Measurements from ENCODE around the gene OR10D3. TPM values are rescaled to one million over a fixed set of nuclear protein-coding genes. Genes with fewer than 3 reads are reported as not detected.

Gene OR10D3
- total and polyA plus RNA-seq, 4 donors, result not detected

DNA sequence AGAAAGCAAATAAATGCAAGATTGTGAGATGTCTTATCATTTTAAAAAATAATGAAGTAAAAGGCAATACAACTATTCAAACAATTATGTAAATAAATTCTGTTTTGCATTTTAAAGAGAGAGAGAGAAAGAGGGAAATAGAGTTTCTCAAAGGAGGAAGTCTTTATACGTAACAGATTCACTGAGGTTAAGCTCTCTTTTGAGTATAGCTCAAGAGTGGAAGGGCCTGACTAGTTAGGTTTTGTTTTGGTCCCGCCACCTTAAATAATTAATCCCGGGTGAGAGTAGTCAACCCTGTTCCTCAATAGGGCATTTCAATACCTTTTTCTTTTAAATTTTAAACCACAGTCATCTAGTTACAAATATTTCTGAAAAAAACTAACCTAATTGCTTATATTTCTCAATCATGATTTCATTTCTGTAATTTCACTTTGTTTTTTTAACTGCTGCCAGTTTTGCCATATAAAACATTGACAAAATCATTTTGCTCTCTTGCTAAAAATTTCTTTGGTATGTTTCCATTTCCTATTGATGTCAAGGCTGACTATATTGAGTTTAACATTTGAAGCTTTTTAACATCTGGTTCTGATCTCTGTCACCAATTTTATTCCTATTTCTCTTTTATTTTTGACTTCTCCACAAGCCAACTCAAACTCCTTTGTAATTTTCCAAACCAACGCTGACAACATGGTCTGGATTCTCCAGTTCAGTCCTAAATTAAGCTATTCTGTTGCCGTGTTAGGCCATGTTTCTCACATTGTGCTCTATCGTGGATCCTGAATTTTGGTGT, 10.3 kb downstream of the OR10D3 start:
- WGBS, result 72% methylated on average over 6 of the region's 6 CpGs
- no peak for DNase-seq (ENCODE audit: low spot score)
- Histone ChIP-seq H3K36me3 (ENCODE audit: control insufficient read depth in 4 of 4, insufficient read depth in 3 of 4, low read depth in 1 of 4, low read length in 3 of 4) (no peaks in the 10 kb centered on the region), H3K27me3 (ENCODE audit: control insufficient read depth in 4 of 4, insufficient read depth in 4 of 4, low read length in 3 of 4) (peaks cover 0 to 6% (median under 1%) of the 10 kb centered on the region in 4 donors), H3K4me3 (ENCODE audit: low read depth in 1 of 3, low read length in 3 of 3) (no peak overlapping the region), H3K9me3 (ENCODE audit: control insufficient read depth in 4 of 4, low read length in 3 of 4) (no peaks in the 10 kb centered on the region), H3K4me1 (ENCODE audit: control insufficient read depth in 4 of 4, insufficient read depth in 4 of 4, low read length in 3 of 4) (no peaks in the 10 kb centered on the region), H3K27ac (ENCODE audit: low read depth in 1 of 2, low read length in 2 of 2) (no peak overlapping the region), H3K9ac (ENCODE audit: low read depth in 1 of 2, low read length in 2 of 2) (no peak overlapping the region)
- TF ChIP-seq REST (IDR thresholded peaks at IDR 0.05) (no peak), NR2F2 (IDR thresholded peaks at IDR 0.05) (no peak), EGR1 (IDR thresholded peaks at IDR 0.05; ENCODE audit: low read depth in 2 of 2) (no peak), FOXA2 (IDR thresholded peaks at IDR 0.05) (no peak), FOXA1 (IDR thresholded peaks at IDR 0.05) (no peak), YY1 (IDR thresholded peaks at IDR 0.05) (no peak)

GRCh38 chr11:124194293-124195188, 11.4 kb downstream of the OR10D3 start:
- H3K4me3 ChIP-seq (ENCODE audit: low read depth in 1 of 3, low read length in 3 of 3), result no peak overlapping the region
- no peaks in the 10 kb centered on the region for H3K9me3 ChIP-seq (ENCODE audit: control insufficient read depth in 4 of 4, low read length in 3 of 4)
- H3K36me3 ChIP-seq (ENCODE audit: control insufficient read depth in 4 of 4, insufficient read depth in 3 of 4, low read depth in 1 of 4, low read length in 3 of 4), result no peaks in the 10 kb centered on the region
- 76% methylated on average over 6 of the region's 6 CpGs for WGBS
- peaks cover 0 to 6% (median 0%) of the 10 kb centered on the region in 4 donors for H3K27me3 ChIP-seq (ENCODE audit: control insufficient read depth in 4 of 4, insufficient read depth in 4 of 4, low read length in 3 of 4)
- H3K27ac ChIP-seq (ENCODE audit: low read depth in 1 of 2, low read length in 2 of 2), result no peak overlapping the region
- TF ChIP-seq GABPA (IDR thresholded peaks at IDR 0.05 in 1 of 2, conservative IDR thresholded peaks at IDR 0.05 in 1 of 2), result no peak
- no peak for DNase-seq (ENCODE audit: low spot score)
- H3K4me1 ChIP-seq (ENCODE audit: control insufficient read depth in 4 of 4, insufficient read depth in 4 of 4, low read length in 3 of 4), result no peaks in the 10 kb centered on the region
- no peak overlapping the region for H3K9ac ChIP-seq (ENCODE audit: low read depth in 1 of 2, low read length in 2 of 2)

DNA sequence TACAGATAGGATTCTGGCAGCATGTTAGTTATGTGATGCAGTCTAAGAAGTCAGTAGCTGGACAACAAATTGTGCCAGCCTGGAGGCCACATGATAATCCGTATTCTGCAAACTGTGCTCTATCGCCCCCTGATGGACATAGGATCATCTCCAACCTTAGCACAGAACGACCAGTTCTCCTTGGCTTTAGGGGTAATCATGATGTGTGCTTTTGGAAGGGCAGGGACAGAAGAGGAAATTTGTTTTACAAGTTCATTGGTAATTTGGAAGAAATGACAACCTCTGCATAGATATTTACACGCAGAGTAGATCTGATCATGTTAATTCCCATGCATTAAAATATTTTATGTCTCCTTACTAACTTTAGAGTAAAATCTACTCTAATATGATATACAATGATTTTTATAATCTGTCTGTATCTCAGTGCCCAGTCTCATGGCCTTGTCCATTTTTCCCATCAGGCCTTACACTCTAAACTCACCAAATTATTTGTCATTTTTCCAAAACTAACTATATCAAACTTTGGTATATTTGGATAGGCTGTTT, 12.1 kb downstream of the OR10D3 start:
- DNase-seq (ENCODE audit: low spot score), result peak; percentile 67
- H3K4me3 ChIP-seq (ENCODE audit: low read depth in 1 of 3, low read length in 3 of 3), result no peak overlapping the region
- 17% methylated on average over 4 of the region's 4 CpGs for WGBS
- TF ChIP-seq, protein P1, sequence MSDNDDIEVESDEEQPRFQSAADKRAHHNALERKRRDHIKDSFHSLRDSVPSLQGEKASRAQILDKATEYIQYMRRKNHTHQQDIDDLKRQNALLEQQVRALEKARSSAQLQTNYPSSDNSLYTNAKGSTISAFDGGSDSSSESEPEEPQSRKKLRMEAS (IDR thresholded peaks at IDR 0.05), result no peak
- TF ChIP-seq TAF1 (conservative IDR thresholded peaks at IDR 0.05) (no peak), REST (IDR thresholded peaks at IDR 0.05) (no peak), GABPA (IDR thresholded peaks at IDR 0.05 in 1 of 2, conservative IDR thresholded peaks at IDR 0.05 in 1 of 2) (no peak), FOXA2 (IDR thresholded peaks at IDR 0.05) (no peak), EGR1 (IDR thresholded peaks at IDR 0.05; ENCODE audit: low read depth in 2 of 2) (no peak), NR2F2 (IDR thresholded peaks at IDR 0.05) (no peak), ZBTB33 (IDR thresholded peaks at IDR 0.05) (no peak)
- TF ChIP-seq, protein P2, sequence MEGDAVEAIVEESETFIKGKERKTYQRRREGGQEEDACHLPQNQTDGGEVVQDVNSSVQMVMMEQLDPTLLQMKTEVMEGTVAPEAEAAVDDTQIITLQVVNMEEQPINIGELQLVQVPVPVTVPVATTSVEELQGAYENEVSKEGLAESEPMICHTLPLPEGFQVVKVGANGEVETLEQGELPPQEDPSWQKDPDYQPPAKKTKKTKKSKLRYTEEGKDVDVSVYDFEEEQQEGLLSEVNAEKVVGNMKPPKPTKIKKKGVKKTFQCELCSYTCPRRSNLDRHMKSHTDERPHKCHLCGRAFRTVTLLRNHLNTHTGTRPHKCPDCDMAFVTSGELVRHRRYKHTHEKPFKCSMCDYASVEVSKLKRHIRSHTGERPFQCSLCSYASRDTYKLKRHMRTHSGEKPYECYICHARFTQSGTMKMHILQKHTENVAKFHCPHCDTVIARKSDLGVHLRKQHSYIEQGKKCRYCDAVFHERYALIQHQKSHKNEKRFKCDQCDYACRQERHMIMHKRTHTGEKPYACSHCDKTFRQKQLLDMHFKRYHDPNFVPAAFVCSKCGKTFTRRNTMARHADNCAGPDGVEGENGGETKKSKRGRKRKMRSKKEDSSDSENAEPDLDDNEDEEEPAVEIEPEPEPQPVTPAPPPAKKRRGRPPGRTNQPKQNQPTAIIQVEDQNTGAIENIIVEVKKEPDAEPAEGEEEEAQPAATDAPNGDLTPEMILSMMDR (IDR thresholded peaks at IDR 0.05; ENCODE audit: low read depth, low read length, missing input control), result peak; percentile 58

More for the DNA sequence above, 12.1 kb downstream of the OR10D3 start:
- Histone ChIP-seq H3K27ac (ENCODE audit: low read depth in 1 of 2, low read length in 2 of 2) (no peak overlapping the region), H3K9ac (ENCODE audit: low read depth in 1 of 2, low read length in 2 of 2) (no peak overlapping the region), H3K36me3 (ENCODE audit: control insufficient read depth in 4 of 4, insufficient read depth in 3 of 4, low read depth in 1 of 4, low read length in 3 of 4) (no peaks in the 10 kb centered on the region), H3K9me3 (ENCODE audit: control insufficient read depth in 4 of 4, low read length in 3 of 4) (no peaks in the 10 kb centered on the region), H3K27me3 (ENCODE audit: control insufficient read depth in 4 of 4, insufficient read depth in 4 of 4, low read length in 3 of 4) (peaks cover 0 to 6% (median 0%) of the 10 kb centered on the region in 4 donors), H3K4me1 (ENCODE audit: control insufficient read depth in 4 of 4, insufficient read depth in 4 of 4, low read length in 3 of 4) (no peaks in the 10 kb centered on the region)

Data from liver (tissue), 9 donors.